ENCODE data around the gene PGR.

PGR gene

DNA sequence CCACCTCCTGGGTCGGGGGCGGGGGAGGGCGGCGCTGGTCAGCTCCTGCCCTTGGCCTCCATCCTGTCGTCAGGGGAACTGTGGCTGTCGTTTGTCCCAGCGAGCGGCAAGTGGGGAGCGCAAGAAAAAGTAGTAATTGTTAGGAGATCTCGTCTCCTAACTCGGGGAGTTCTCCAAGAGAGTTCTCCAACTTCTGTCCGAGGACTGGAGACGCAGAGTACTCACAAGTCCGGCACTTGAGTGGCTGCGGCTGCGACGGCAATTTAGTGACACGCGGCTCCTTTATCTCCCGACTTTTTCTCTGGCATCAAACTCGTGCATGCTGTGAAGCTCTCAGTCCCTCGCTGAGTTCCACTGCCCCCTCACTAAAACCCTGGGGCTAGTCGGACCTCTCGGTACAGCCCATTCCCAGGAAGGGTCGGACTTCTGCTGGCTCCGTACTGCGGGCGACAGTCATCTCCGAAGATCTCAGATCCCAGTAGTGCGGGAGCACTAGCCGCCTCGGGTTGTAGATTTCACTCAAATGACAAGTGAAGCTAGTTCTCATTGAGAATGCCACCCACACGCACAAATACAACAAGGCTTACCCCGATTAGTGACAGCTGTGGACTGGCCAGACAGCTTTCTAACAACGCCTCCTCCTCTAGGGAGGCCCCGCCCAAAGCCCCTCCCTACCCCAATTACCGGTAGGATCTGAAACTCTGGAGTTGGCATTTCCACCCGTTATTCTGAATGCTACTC, at the start of gene PGR:
TSS of gene PGR (minus strand) at position 611 of the 741 bp plus-strand sequence. CDS start 743 bp downstream, outside the sequence.
- TF ChIP-seq, protein P1, sequence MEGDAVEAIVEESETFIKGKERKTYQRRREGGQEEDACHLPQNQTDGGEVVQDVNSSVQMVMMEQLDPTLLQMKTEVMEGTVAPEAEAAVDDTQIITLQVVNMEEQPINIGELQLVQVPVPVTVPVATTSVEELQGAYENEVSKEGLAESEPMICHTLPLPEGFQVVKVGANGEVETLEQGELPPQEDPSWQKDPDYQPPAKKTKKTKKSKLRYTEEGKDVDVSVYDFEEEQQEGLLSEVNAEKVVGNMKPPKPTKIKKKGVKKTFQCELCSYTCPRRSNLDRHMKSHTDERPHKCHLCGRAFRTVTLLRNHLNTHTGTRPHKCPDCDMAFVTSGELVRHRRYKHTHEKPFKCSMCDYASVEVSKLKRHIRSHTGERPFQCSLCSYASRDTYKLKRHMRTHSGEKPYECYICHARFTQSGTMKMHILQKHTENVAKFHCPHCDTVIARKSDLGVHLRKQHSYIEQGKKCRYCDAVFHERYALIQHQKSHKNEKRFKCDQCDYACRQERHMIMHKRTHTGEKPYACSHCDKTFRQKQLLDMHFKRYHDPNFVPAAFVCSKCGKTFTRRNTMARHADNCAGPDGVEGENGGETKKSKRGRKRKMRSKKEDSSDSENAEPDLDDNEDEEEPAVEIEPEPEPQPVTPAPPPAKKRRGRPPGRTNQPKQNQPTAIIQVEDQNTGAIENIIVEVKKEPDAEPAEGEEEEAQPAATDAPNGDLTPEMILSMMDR (IDR thresholded peaks at IDR 0.05; ENCODE audit: extremely low read depth, missing control alignments): no peak
- DNase-seq (ENCODE audit: low spot score): no peak

DNA sequence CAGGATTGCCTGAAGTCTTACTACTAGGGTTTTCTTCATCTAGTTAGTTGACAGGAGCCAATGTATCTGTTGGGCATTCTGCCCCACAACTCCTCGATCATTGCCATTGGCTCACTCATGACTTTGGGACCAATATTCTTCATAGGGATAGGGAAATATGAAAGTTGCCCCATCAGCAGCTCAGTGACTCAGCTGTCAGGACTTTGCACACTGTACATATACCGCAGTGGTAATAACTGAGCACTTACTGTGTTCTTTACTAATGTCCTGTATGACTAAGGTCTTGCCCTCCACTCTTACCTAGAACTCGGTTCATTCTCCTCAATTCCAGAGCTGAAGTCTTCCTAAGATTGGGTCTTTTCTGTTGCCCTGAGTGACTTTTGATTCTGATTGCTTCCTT, 46.8 kb upstream of the PGR start:
- DNase-seq (ENCODE audit: low spot score): no peak
- TF ChIP-seq, protein P1 (IDR thresholded peaks at IDR 0.05; ENCODE audit: extremely low read depth, missing control alignments): no peak

DNA sequence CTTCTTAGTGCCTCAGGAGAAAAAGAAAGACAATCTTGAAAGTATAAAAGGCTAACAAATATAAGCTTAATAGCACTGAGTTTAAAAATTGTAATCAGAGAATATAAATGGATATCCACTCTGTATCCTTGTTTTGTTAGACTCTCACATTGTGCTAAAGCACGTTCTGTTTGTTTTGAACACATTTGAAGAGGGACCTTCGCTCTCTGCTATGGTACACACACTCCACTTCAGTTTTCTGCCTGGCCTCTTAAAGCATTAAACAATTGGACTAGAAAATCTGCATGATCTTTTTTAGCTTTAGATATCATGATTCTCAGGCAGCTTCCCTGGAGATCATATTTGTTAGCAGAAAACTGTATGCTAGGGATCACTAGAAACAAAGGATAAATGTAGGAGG, 40.3 kb upstream of the PGR start:
- DNase-seq (ENCODE audit: low spot score): no peak
- TF ChIP-seq, protein P1 (IDR thresholded peaks at IDR 0.05; ENCODE audit: extremely low read depth, missing control alignments): no peak

DNA sequence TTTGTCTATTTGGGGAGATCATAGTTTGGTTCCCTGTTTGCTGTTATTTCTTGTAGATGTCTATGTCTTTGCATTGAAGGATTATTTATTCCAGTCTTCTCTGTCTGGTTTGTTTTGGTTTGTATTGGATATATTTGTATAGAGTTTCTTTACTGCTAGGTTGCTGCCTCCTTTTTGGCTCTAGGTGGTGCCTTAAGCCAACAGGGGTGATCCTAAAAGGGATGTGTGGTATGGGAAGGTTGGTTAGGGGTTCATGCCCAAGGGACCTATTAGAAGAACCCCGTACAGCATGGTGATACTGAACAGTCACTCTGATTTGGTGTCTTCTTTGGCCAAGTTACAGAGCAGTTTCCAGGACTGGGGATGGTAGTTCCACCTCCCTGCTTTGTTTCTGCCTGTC, 36.4 kb upstream of the PGR start:
- TF ChIP-seq, protein P1 (IDR thresholded peaks at IDR 0.05; ENCODE audit: extremely low read depth, missing control alignments): no peak

DNA sequence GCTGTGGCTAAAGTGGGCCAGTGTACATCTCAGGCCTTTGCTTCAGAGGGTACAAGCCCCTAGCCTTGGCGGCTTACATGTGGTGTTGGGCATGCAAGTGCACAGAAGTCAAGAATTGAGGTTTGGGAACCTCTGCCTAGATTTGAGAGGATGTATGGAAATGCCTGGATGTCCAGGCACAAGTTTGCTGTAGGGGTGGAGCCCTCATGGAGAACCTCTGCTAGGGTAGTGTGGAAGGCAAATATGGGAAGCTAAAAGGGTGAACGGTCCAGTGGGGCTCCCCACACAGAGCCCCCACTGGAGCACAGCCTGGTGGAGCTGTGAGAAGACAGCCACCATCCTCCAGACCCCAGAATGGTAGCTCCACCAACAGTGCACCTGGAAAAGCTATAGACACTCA, 28.5 kb upstream of the PGR start:
- TF ChIP-seq, protein P1 (IDR thresholded peaks at IDR 0.05; ENCODE audit: extremely low read depth, missing control alignments): no peak
- no peak for DNase-seq (ENCODE audit: low spot score)

More for the DNA sequence above, 36.4 kb upstream of the PGR start:
- no peak for DNase-seq (ENCODE audit: low spot score)

DNA sequence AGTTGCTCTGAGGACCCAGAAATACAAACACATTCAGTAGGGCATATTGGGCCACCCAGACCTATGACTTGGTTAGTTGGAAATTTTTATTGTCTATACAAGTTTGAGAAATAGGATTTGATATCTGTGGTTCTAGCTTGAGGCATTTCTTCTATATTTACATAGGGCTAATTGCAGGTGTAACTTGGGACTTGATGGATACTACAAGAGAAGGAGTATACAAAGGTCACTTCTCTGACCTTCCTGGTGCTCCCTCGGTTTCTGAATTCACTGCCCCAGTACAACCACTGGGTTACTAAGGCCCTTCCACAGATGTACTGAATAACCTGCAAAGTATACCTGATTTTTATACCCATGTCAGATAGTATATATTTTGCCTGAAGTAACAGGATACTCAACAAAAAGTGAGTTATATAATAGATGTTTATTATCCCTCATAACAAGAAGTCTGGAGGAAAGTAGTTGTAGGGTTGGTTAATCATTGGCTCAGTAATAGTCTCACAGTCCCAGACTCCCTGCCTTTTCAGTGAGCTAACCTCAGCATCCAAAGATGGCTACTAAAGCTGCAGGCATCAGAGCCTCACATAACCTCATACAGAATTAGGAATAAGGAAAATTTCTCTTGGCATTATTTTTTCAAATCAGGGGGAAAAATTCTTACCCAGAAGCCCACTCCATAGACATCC, 8.8 kb upstream of the PGR start:
- TF ChIP-seq, protein P1 (IDR thresholded peaks at IDR 0.05; ENCODE audit: extremely low read depth, missing control alignments): no peak
- no peak for DNase-seq (ENCODE audit: low spot score)

DNA sequence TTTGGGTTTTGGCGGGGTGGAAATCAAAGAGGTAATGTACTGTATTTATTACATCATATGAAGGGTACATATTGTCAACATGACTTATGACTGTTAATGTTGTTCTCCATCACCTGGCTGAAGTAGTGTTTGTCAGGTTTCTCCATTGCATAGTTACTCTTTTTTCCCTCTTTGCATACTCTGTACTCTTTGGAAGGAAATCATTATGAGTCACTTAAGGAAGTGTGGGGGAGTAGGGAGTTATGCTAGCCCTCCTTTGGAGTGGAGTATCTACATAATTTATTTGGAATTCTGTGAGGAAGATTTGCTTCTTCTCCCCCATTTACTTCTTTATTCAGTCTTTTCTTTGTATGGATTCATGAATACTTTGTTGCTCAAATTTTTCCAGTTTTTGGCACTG, 3.6 kb upstream of the PGR start:
- TF ChIP-seq, protein P1 (IDR thresholded peaks at IDR 0.05; ENCODE audit: extremely low read depth, missing control alignments): no peak
- no peak for DNase-seq (ENCODE audit: low spot score)
